Left colon (tissue), 2 donors: ENCODE results near the gene COL6A2. TPM values are rescaled to one million over a fixed set of nuclear protein-coding genes. Genes with fewer than 3 reads are reported as not detected.
"Not testable (repeated sequence)": the region's sequence is repeated elsewhere in the genome, so short reads cannot be mapped to it uniquely, and the experiment has no call there.

Experiments
- ATAC-seq: fragments of 200-7000 bp; cut with Tn5 transposase; one replicate; pipeline ENCODE4 v1.9.1; 2020; ENCODE audit warnings: mild to moderate bottlenecking, moderate library complexity
- DNase-seq, 2 donors: peaks; one replicate each; pipeline ENCODE4 v3.0.0-alpha.2; 2020
- intact Hi-C, 2 donors: fragments of 100-400 bp; cut with DNase I in 1 of 2; cut with micrococcal nuclease in 1 of 2; formaldehyde crosslinking; loops; one replicate each; pipeline versions ENCODE4 v1.11.2 to v1.14.0; 2022; cut with DNase I, micrococcal nuclease
- total RNA-seq, 2 donors: library from RNA; stranded (reverse); fragmentation: NEBNext Ultra II Directional; extraction: Animal tissue kit (Norgen Biotek cat#: 25700); gene quantifications; one replicate each; pipeline ENCODE4 v1.2.1, GENCODE V29; 2021
- donor health status: DM: no; HTN: no; CAD: no.
- donor health status: DM: yes; HTN: yes; CAD: no.

Gene COL6A2
- total RNA-seq, 2 donors from 2014 or later: 65.5 to 193 TPM

DNA sequence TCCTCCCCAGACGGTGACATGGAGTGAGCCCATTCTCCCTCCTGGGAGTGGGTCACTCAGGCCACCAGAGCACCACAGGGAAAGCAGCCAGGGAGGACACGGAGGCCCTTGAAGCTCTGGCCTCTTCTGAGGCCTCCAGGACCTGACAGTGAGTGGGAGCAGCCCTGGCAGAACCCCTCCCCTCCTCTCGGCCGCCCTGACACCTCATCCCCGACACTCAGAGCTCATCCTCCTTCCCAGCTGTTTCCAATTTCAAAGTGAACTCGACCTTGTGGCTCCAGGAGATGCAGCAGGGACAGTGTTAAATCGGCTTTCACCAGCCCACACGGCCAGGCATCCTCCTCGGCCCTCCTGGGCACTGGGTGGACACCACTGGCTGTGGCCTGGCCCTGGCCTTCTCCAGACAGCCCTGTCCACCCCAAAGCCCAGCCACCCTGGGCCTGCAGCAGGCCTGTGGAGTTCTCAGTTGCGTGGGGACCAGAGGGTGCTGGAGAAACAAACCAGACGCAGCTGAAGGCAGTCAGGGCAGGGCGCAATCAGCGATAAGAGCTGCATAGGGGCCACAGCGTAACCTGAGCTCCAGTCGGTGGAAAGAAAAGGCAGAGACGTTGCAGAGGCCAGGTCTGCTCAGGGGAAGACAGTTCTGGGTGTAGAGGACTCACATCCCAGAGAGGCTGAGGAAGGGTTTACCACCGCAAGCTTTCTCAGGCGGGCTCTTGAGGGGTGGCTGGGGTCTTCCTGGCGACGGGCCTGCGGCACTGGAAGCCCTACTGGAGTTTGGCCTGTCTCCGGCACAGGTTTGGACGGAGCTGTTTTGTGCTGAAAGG, 30.4 kb downstream of the COL6A2 start:
- intact Hi-C loops: loop anchor here in 1 of 2 donors (10.0 kb wide), 1 partner anchor 144 kb away; the partner anchor contains the start of gene COL6A1
- ATAC-seq (no peak), DNase-seq (peak in 1 of 2 donors; percentile 19)

DNA sequence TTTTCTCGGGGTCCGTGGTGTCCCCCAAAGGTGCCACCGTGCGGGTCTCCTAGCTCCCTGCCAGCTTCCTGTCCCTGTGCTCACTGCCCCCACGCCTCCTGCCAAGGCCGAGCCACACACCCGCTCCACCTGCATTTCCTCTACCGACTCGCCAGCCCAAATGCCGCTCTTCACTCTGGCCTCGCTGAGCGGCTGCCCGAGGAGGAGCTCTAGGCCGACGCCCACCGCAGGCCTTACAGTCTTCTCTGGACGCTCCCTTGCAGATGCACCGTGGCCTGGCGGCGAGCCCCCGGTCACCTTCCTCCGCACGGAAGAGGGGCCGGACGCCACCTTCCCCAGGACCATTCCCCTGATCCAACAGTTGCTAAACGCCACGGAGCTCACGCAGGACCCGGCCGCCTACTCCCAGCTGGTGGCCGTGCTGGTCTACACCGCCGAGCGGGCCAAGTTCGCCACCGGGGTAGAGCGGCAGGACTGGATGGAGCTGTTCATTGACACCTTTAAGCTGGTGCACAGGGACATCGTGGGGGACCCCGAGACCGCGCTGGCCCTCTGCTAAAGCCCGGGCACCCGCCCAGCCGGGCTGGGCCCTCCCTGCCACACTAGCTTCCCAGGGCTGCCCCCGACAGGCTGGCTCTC, 31.1 kb downstream of the COL6A2 start:
- no peak for DNase-seq
- no peak for ATAC-seq
- intact Hi-C loops: loop anchor here in 1 of 2 donors (10.0 kb wide), 1 partner anchor 144 kb away; the partner anchor contains the start of gene COL6A1

DNA sequence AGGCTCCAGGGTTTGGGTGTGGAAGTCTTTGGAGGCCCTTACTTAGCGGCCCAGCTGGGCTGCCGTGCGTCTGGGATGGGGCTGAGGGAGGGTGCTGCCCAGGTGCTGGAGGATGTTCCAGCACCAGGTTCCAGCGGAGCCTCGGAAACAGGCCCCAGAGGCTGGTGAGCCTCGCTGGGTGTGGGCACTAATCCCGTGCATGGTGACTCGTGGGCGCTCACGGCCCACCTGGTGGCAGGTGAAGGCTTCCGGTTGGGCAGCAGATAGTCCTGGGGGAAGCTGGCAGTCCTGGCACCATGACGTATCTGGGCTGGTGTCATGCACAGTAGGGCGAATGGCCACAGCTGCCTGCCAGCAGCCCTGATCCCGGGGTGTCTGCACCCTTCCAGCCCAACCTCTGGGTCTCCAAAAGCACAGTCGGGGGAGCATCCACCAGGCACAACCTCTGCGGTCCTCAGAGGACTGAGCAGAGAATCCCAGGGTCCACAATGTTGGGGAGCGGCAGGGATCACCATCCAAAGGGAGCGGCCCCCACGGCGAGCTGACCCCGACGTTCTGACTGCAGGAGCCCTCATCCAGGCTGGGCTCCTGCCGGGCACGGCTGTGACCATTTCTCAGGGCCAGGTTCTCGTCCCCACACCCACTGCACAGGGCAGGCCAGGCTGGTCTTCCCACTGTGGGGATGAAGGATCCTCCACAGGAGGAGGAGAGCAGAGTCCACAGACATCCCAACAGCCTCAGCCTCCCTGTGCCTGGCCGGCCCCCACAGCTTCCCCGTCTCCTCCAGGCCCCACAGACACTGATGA, 32.1 kb downstream of the COL6A2 start:
- no peak for ATAC-seq
- intact Hi-C loops: loop anchor here in 1 of 2 donors (10.0 kb wide), 1 partner anchor 145 kb away; the partner anchor contains the start of gene COL6A1

DNA sequence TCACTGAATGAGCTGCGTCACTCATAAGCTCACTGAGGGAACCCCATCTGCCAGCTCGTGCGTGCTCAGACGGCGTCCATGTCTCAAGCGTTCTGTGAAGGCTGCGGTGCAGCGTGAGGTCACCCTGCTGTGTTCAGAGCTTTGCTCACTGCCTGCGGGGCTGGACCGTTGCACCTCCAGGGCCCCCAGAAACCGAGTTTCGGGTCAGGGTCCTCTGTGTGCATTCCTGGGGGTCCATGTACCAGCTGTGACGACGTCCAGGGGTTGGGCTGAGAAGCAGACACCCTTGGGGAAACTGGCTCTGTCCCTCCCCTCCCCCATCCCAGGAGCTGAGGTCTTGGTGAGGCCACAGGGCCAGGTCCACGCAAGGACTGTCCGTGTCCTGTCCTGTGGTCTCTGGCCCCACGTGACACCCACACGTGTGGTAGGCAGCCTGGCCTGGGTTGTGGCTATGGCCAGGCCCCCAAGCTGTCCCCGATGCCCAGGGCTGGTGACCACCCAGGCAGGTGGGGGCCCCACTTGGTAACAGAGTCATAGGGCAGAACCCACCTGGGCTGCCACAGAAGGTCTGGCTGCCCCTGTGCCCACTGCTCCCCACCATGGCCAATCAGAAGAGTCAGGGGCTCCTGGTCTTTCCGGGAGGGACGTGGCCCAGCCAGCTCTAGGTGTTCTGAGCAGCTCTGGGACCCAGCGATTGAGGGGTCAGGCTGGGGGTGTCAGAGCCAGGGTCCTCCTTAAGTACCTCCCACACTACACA, 33.1 kb downstream of the COL6A2 start:
- ATAC-seq (no peak), DNase-seq (no peak)
- intact Hi-C loops: no loop called here

More for the DNA sequence above, 32.1 kb downstream of the COL6A2 start:
- DNase-seq: no peak

DNA sequence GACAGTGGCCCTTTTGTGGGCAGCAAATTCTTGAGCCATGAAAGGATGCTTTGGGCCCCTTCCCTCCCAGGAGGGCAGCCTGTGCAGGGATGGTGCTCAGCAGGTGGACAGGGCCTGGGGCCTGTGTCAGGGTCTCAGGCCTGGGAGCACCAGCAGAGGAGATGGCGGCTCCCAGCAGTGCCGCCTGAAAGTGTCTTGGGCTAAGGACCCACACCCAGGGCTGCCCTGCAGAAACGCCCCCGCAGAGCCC, 33.6 kb downstream of the COL6A2 start:
- intact Hi-C loops: no loop called here

DNA sequence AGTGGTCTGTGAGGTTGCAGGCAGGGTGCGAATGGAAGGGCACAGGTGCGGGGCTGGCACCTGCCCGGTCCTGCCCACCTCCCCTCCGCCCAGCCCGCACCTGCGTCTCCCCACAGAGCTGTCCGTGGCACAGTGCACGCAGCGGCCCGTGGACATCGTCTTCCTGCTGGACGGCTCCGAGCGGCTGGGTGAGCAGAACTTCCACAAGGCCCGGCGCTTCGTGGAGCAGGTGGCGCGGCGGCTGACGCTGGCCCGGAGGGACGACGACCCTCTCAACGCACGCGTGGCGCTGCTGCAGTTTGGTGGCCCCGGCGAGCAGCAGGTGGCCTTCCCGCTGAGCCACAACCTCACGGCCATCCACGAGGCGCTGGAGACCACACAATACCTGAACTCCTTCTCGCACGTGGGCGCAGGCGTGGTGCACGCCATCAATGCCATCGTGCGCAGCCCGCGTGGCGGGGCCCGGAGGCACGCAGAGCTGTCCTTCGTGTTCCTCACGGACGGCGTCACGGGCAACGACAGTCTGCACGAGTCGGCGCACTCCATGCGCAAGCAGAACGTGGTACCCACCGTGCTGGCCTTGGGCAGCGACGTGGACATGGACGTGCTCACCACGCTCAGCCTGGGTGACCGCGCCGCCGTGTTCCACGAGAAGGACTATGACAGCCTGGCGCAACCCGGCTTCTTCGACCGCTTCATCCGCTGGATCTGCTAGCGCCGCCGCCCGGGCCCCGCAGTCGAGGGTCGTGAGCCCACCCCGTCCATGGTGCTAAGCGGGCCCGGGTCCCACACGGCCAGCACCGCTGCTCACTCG, 34.1 kb downstream of the COL6A2 start:
- intact Hi-C loops: no loop called here
- ATAC-seq (no peak), DNase-seq (no peak)

More for the DNA sequence above, 33.6 kb downstream of the COL6A2 start:
- DNase-seq (no peak), ATAC-seq (no peak)

DNA sequence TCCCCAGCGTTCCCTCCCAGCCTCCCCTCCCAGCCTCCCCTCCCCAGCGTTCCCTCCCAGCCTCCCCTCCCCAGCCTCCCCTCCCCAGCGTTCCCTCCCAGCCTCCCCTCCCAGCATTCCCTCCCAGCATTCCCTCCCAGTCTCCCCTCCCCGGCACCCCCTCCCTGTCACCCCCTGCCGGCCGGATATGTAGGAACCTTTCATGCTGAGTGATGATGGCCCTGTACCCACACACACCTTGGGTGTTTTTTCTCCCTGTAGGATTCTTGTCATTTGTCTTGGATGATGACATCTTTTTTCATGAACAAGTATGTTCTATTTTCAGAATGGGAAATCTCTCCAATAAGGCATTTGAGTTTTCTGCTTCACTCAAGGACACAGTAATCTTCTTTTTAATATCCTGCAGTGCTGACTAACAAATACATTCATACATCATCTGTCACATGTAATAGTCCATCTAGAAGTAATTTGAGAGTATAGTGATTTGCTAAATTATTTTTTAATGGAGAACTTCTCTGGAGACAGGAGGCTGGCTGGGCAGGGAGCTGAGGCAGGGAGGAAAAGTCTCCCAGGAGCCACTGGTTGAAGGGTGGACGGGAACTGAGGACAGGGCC, 38.0 kb downstream of the COL6A2 start:
- ATAC-seq: no peak
- DNase-seq: no peak
- intact Hi-C loops: no loop called here

DNA sequence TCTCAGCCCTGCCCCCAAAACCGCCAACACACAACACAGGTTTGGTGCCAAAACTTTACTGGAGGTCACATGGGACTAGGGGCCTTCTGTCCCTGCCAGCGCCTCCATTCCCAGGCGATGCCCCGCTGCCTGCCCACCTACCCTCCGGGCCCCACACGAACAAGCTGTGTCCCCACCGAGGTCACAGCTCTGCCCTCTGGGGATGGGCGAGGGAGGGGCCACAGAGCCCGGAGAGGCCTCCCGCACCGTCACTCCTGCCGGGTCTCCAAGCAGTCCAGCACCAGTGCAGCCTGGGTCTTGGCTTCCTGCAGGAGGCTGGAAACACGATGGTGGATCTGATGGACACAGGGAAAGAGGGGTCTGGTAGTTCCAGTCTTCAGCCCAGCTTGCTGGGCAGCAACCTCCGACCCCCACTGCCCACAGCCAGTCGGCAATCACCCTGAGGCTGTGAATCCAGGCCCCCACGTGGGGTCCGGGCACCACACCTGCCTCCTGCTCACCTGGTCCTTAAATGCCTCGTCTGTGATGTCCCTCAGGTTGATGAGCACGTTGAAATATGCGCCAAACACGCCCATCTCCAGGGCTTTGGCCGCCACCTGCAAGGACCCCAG, 38.9 kb downstream of the COL6A2 start:
- intact Hi-C loops: no loop called here
- DNase-seq (no peak), ATAC-seq (no peak)

DNA sequence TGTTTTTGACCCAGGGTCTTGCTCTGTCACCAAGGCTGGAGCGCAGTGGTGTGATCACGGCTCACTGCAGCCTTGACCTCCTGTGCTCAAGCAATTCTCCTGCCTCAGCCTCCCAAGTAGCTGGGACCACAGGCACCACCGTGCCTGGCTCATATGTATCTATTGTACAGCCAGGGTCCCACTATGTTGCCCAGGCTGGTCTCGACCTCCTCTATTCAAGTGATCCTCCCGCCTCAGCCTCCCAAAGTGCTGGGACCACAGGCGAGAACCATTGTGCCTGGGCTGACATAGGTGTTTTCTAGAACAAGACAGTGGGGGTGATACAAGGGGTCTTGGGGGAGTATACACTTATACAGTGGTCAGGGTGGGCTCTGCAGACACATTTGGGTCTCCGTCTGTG, 40.0 kb downstream of the COL6A2 start:
- no peak for ATAC-seq
- intact Hi-C loops: no loop called here
- DNase-seq: no peak

DNA sequence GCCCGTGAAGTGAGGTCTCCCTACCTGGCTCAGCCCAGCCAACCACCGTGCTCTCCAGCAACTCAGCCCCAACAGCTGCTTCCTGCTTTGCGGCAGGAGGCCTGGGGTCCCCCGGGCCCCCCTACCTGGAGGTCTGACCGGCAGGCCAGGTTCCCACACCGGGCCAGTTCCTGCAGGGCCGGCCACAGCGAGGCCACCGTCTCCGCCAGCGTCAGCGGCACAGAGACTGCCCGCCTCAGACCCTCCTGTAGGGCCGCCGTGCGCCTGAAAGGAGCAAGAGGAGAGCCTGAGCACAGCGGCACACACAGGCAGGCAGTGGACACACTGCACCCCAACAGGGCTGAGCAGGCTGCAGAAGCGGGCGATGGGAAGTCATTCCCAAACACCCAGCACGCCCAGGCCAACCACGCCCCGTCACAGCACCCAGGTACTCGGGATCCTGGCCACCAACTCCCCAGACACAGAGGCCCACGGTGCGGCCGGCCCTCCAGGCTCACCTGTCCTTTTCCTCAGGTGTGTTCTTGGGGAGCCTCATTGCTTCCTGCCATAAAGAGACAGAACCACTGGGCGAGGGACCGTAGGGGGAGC, 40.6 kb downstream of the COL6A2 start:
- intact Hi-C loops: no loop called here
- ATAC-seq (no peak), DNase-seq (no peak)

DNA sequence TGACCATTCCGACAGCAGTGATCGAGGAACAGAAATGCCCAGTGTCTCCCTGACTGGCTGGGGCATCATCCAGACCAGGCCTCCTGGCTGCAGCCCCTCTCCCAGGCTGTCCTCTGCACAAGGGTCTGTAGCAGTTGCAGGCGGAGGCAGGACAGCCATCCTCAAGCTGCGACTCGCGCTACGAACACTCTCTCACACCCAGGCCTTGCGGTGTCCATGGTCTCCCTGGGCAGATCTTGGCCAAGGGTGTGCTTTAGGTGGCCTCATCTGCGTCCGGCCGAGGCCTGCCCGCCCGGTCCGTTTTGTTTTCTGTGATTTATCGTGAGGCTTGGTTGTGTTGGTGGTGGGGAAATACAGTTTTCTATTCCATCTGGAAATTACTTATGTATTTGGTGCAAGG, 41.8 kb downstream of the COL6A2 start:
- DNase-seq: no peak
- intact Hi-C loops: loop anchor here in 1 of 2 donors (10.0 kb wide), 1 partner anchor 85 kb away; the partner anchor contains the start of gene LSS
- no peak for ATAC-seq

DNA sequence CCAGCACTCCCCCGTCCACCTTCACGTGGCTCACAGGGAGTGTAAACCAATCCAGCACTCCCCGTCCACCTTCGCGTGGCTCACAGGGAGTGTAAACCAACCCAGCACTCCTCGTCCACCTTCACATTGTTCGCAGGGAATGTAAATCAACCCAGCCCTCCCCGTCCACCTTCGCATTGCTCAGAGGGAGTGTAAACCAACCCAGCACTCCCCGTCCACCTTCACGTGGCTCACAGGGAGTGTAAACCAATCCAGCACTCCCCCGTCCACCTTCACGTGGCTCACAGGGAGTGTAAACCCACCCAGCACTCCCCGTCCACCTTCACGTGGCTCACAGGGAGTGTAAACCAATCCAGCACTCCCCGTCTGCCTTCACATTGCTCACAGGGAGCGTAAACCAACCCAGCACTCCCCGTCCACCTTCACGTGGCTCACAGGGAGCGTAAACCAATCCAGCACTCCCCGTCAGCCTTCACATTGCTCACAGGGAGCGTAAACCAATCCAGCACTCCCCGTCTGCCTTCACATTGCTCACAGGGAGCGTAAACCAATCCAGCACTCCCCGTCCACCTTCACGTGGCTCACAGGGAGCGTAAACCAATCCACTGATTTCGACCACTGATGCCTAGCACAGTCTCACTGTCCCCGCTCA, 42.6 kb downstream of the COL6A2 start:
- intact Hi-C loops: loop anchor here in 1 of 2 donors (10.0 kb wide), 1 partner anchor 84 kb away; the partner anchor contains the start of gene LSS
- DNase-seq: not testable (repeated sequence)

DNA sequence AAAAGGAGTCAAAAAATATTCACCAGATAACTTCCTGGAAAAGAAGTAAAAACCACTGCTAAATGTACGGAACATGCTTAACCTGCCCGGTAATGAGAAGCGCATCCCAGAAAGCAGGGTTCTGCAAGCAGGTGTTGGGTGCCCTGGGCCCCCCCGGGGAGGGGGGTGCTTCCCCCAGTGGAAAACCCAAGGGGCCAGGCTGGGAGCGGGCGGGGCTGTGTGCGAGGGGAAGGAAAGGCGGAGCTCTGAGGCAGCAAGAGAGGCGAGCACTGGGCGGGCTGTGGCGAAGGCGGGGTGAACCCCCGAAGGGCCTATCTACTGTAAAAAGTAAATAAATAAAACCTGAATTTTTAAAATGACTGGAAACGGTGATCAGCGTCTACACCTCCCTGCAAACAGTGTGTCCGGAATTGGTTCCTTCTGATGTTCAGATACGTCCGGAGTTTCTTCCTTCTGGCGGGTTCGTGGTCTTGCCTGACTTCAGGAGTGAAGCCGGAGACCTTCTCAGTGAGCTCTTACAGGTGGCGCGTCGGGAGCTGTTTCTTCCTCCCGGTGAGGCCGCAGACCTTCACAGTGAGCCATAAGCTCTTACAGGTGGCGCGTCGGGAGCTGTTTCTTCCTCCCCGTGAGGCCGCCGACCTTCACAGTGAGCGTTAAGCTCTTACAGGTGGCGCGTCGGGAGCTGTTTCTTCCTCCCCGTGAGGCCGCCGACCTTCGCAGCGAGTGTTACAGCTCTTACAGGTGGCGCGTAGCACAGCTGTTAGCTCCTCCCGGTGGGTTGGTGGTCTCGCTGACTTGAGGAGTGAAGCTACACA, 44.1 kb downstream of the COL6A2 start:
- ATAC-seq: no peak
- intact Hi-C loops: loop anchor here in 1 of 2 donors (10.0 kb wide), 1 partner anchor 83 kb away; the partner anchor contains the start of gene LSS
- DNase-seq: no peak

More for the DNA sequence above, 42.6 kb downstream of the COL6A2 start:
- not testable (repeated sequence) for ATAC-seq

DNA sequence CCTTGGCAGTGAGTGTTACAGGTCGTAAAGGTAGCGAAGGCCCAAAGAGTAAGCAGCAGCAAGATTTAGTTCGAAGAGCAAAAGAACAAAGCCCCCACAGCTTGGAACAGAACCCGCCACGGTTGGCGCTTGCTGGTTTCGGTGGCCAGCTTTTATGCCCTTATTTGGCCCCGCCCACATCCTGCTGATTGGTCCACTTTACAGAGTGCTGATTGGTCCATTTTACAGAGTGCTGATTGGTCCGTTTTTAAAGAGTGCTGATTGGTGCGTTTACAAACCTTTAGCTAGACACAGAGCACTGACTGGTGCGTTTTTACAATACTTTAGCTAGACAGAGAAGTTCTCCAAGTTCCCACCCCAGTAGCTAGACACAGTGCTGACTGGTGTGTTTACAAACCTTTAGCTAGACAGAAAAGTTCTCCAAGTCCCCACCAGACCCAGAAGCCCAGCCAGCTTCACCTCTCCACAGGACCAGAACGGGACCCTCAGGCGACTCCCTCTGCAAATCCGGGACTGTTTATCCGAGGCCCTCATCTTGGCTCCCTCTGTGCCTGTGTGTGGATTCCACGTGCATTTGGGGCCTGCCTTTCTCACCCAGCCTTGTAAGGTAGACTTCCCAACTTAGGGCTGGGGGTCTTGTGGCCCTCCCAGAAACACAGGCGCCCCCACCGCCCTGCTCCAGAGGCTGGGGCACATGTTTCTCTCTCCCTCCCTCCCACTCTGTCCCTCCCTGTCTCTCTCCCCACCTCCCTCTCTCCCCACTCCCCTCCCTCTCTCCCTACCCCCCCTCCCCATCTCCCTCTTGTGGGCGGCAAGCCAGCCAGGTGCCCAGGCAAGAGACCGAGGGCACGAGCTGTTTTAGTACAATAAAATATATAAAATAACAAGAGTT, 44.9 kb downstream of the COL6A2 start:
- no peak for DNase-seq
- intact Hi-C loops: loop anchor here in 1 of 2 donors (10.0 kb wide), 1 partner anchor 82 kb away; the partner anchor contains the start of gene LSS

More for the DNA sequence above, 44.9 kb downstream of the COL6A2 start:
- ATAC-seq: no peak
